ENCODE results near the gene ZNF557. TPM values are rescaled to one million over a fixed set of nuclear protein-coding genes. Genes with fewer than 3 reads are reported as not detected.
"Not testable (repeated sequence)": the region's sequence is repeated elsewhere in the genome, so short reads cannot be mapped to it uniquely, and the experiment has no call there.

The ZNF557 gene
- 1 to 10 TPM; 8.3 to 9.8 TPM for total RNA-seq
- 4.5 TPM for polyA plus RNA-seq (2013, experiment 1 of 2)
- polyA plus RNA-seq (2013, experiment 2 of 2), result 4.8 TPM
- long read RNA-seq, experiment 1, partial matches to known transcripts, result 2 of 3 reads
- long read RNA-seq, experiment 1, other reads (novel, unspliced or antisense), result 1 of 3 reads
- long read RNA-seq, experiment 2, partial matches to known transcripts, result 5 of 9 reads
- long read RNA-seq, experiment 2, other reads (novel, unspliced or antisense), result 2 of 9 reads
- long read RNA-seq, experiment 3, full-length matches to known transcripts, result 24 of 33 reads
- long read RNA-seq, experiment 3, partial matches to known transcripts, result 2 of 33 reads
- long read RNA-seq, experiment 3, other reads (novel, unspliced or antisense), result 7 of 33 reads
- long read RNA-seq, experiment 4, full-length matches to known transcripts, result 7 of 15 reads
- long read RNA-seq, experiment 4, partial matches to known transcripts, result 3 of 15 reads
- long read RNA-seq, experiment 4, other reads (novel, unspliced or antisense), result 5 of 15 reads

DNA sequence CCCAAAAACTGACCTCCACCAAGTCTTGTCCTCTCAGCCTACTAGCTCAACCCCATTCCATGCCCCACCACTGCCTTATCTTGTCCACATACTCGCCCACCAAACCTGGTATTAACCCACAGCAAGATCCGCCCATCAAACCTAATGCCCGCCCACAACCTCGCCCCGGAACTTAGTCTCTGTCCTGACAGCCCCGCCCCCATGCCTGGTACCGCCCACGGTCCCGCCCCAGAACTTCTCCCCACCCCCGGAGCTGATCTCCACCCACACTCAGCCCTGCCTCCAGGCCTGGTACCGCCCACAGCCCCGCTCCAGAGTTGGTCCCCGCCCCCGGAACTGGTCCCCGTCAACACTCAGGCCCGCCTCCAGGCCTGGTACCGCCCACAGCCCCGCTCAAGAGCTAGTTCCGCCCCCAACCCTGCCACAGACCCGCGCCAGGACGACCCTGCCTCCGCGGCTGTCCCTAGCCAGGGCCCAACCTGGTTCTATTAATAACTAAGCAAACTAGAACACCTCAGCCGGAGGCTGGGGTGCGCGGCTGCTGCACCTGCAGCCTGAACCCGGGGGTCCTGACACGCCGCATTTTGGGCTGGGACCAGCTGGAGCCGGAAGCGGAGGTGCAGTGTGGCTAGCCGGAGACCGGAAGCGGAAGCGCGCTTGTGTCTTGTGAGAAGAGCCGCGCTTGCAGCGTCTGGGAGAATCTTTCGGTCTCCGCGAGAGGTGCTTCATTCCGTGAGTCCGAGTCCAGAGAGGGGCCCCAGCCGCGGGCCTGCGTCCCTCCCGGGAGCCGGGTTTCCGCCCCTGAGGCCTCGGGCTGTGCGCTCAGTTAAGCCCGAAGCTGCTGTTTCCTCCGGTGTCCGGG, at the start of gene ZNF557:
Gene ZNF557 (plus strand): TSS at position 662 of the 862 bp plus-strand sequence. CDS start 5,372 bp downstream, outside the sequence.
- Histone ChIP-seq H3K9ac (ENCODE audit: extremely low read depth, low read length, poor library complexity, severe bottlenecking) (peak within 1 kb of the TSS; percentile 62), H3K27me3 (ENCODE audit: control insufficient read depth, insufficient read depth, low read length, poor library complexity, severe bottlenecking) (no peaks in the 10 kb centered on the region), H3K27ac (ENCODE audit: low read depth, low read length) (peak within 1 kb of the TSS; percentile 63), H3K4me3 (ENCODE audit: low read length) (peak within 1 kb of the TSS; percentile 90), H3K36me3 (ENCODE audit: control insufficient read depth, insufficient read depth, low read length) (peaks cover 23% of the 10 kb centered on the region), H3K9me3 (ENCODE audit: control insufficient read depth, low read length) (peaks cover 18% of the 10 kb centered on the region), H3K4me1 (ENCODE audit: control insufficient read depth, insufficient read depth, low read length) (no peaks in the 10 kb centered on the region)
- 1% methylated on average over 30 to 53 of the region's 56 CpGs for WGBS, 2 experiments (ENCODE audit: insufficient coverage in 1 of 2, insufficient read length in 1 of 2)
- Mint-ChIP-seq H3K4me3 (peak within 1 kb of the TSS; percentile 86), H3K36me3 (ENCODE audit: low read depth) (peaks cover 34% of the 10 kb centered on the region), H3K4me1 (no peaks in the 10 kb centered on the region), H3K27ac (peak within 1 kb of the TSS; percentile 91), H3K27me3 (ENCODE audit: insufficient read depth) (no peaks in the 10 kb centered on the region), H3K9me3 (peaks cover 37% of the 10 kb centered on the region)
- TF ChIP-seq, protein P1, sequence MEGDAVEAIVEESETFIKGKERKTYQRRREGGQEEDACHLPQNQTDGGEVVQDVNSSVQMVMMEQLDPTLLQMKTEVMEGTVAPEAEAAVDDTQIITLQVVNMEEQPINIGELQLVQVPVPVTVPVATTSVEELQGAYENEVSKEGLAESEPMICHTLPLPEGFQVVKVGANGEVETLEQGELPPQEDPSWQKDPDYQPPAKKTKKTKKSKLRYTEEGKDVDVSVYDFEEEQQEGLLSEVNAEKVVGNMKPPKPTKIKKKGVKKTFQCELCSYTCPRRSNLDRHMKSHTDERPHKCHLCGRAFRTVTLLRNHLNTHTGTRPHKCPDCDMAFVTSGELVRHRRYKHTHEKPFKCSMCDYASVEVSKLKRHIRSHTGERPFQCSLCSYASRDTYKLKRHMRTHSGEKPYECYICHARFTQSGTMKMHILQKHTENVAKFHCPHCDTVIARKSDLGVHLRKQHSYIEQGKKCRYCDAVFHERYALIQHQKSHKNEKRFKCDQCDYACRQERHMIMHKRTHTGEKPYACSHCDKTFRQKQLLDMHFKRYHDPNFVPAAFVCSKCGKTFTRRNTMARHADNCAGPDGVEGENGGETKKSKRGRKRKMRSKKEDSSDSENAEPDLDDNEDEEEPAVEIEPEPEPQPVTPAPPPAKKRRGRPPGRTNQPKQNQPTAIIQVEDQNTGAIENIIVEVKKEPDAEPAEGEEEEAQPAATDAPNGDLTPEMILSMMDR (conservative IDR thresholded peaks at IDR 0.05), result no peak
- peak; percentile 99 for DNase-seq

GRCh38 chr19:7021331-7021730, 48.2 kb upstream of the ZNF557 start, which contains the start of gene MBD3L2B:
TSS of gene MBD3L2B (minus strand) at chr19:7021431. CDS start at chr19:7021397, 34 bp downstream.
- H3K27me3 Mint-ChIP-seq (ENCODE audit: insufficient read depth); H3K9me3 ChIP-seq (ENCODE audit: control insufficient read depth, low read length); H3K36me3 ChIP-seq (ENCODE audit: control insufficient read depth, insufficient read depth, low read length); H3K9ac ChIP-seq (ENCODE audit: extremely low read depth, low read length, poor library complexity, severe bottlenecking); H3K27me3 ChIP-seq (ENCODE audit: control insufficient read depth, insufficient read depth, low read length, poor library complexity, severe bottlenecking); H3K27ac ChIP-seq (ENCODE audit: low read depth, low read length); H3K36me3 Mint-ChIP-seq (ENCODE audit: low read depth); H3K27ac Mint-ChIP-seq; H3K4me1 Mint-ChIP-seq; H3K4me3 Mint-ChIP-seq; H3K4me3 ChIP-seq (ENCODE audit: low read length); H3K4me1 ChIP-seq (ENCODE audit: control insufficient read depth, insufficient read depth, low read length); DNase-seq: not testable (repeated sequence)
- peaks cover 22% of the 10 kb centered on the region for H3K9me3 Mint-ChIP-seq
- WGBS, 2 experiments (ENCODE audit: insufficient coverage in 1 of 2, insufficient read length in 1 of 2), result no CpG with 5 or more reads among the region's 6 CpGs

GRCh38 chr19:7028790-7029189, 40.7 kb upstream of the ZNF557 start:
- not testable (repeated sequence) for H3K27ac ChIP-seq (ENCODE audit: low read depth, low read length); H3K4me1 ChIP-seq (ENCODE audit: control insufficient read depth, insufficient read depth, low read length); H3K4me3 Mint-ChIP-seq; H3K9me3 Mint-ChIP-seq; H3K36me3 ChIP-seq (ENCODE audit: control insufficient read depth, insufficient read depth, low read length); DNase-seq; H3K9ac ChIP-seq (ENCODE audit: extremely low read depth, low read length, poor library complexity, severe bottlenecking); H3K27me3 Mint-ChIP-seq (ENCODE audit: insufficient read depth); H3K27ac Mint-ChIP-seq; H3K4me3 ChIP-seq (ENCODE audit: low read length); H3K36me3 Mint-ChIP-seq (ENCODE audit: low read depth); H3K9me3 ChIP-seq (ENCODE audit: control insufficient read depth, low read length); H3K27me3 ChIP-seq (ENCODE audit: control insufficient read depth, insufficient read depth, low read length, poor library complexity, severe bottlenecking); H3K4me1 Mint-ChIP-seq
- no CpG with 5 or more reads among the region's 1 CpG for WGBS, 2 experiments (ENCODE audit: insufficient coverage in 1 of 2, insufficient read length in 1 of 2)

GRCh38 chr19:7030278-7030677, 39.2 kb upstream of the ZNF557 start, which contains the start of gene MBD3L5:
TSS of gene MBD3L5 (plus strand) at chr19:7030578. CDS start at chr19:7030612, 34 bp downstream.
- H3K27me3 Mint-ChIP-seq (ENCODE audit: insufficient read depth); H3K4me3 ChIP-seq (ENCODE audit: low read length); H3K27ac ChIP-seq (ENCODE audit: low read depth, low read length); H3K27ac Mint-ChIP-seq; H3K36me3 Mint-ChIP-seq (ENCODE audit: low read depth); DNase-seq; H3K27me3 ChIP-seq (ENCODE audit: control insufficient read depth, insufficient read depth, low read length, poor library complexity, severe bottlenecking); H3K9me3 ChIP-seq (ENCODE audit: control insufficient read depth, low read length); H3K4me1 ChIP-seq (ENCODE audit: control insufficient read depth, insufficient read depth, low read length); H3K4me3 Mint-ChIP-seq; H3K4me1 Mint-ChIP-seq; H3K9me3 Mint-ChIP-seq; H3K36me3 ChIP-seq (ENCODE audit: control insufficient read depth, insufficient read depth, low read length); H3K9ac ChIP-seq (ENCODE audit: extremely low read depth, low read length, poor library complexity, severe bottlenecking): not testable (repeated sequence)
- WGBS, 2 experiments (ENCODE audit: insufficient coverage in 1 of 2, insufficient read length in 1 of 2), result no CpG with 5 or more reads among the region's 9 CpGs

DNA sequence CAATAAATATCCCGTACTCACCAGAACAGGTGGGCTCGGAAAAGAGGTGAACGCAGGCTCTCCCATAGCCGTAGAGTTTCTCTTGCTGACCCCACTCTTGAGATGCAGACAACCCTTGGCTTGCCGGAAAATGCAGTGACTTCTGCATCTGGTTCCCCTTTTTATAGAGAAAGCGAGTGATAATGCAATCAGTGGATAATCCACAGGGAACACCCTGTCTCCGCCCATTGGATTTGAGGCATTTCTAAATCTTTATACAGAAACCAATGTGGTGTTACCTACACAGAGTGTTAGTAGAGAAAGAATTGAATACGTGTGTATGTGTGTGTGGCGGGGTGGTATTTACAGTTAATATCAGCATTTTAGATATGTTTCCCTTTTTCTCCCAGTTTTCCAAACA, 29.4 kb upstream of the ZNF557 start, which contains the start of gene MBD3L4:
Gene MBD3L4 (minus strand): TSS at position 101 of the 400 bp plus-strand sequence. CDS start 35 bp downstream, at position 66.
- H3K27me3 ChIP-seq (ENCODE audit: control insufficient read depth, insufficient read depth, low read length, poor library complexity, severe bottlenecking); H3K36me3 ChIP-seq (ENCODE audit: control insufficient read depth, insufficient read depth, low read length); H3K27ac Mint-ChIP-seq; H3K27ac ChIP-seq (ENCODE audit: low read depth, low read length); H3K36me3 Mint-ChIP-seq (ENCODE audit: low read depth); H3K9ac ChIP-seq (ENCODE audit: extremely low read depth, low read length, poor library complexity, severe bottlenecking); H3K9me3 ChIP-seq (ENCODE audit: control insufficient read depth, low read length); H3K4me1 ChIP-seq (ENCODE audit: control insufficient read depth, insufficient read depth, low read length); H3K4me3 ChIP-seq (ENCODE audit: low read length); H3K4me1 Mint-ChIP-seq; H3K4me3 Mint-ChIP-seq; H3K27me3 Mint-ChIP-seq (ENCODE audit: insufficient read depth); DNase-seq; H3K9me3 Mint-ChIP-seq: not testable (repeated sequence)
- no CpG with 5 or more reads among the region's 9 CpGs for WGBS, 2 experiments (ENCODE audit: insufficient coverage in 1 of 2, insufficient read length in 1 of 2)

DNA sequence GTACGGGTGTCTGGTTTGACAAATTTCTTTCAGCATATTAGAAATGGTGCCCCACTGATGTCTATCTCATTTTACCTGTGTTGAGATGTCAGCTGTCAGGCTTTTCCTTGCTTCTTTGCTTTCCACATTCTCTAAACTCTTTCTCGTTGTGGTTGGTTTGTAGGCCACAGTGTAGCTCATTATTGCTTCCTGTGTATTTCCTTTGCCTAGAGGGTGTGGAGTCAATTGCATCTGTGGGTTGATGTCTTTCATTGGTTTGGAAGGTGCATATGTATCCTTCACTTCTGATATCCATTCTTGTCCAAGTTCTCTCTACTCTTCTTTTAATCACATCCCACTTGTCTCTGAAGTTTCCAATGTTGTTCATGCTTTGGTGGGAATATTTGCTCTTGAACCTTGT, 27.9 kb upstream of the ZNF557 start:
- H3K9me3 Mint-ChIP-seq; H3K4me3 ChIP-seq (ENCODE audit: low read length); H3K27ac ChIP-seq (ENCODE audit: low read depth, low read length); H3K4me1 ChIP-seq (ENCODE audit: control insufficient read depth, insufficient read depth, low read length); DNase-seq; H3K27me3 Mint-ChIP-seq (ENCODE audit: insufficient read depth); H3K9ac ChIP-seq (ENCODE audit: extremely low read depth, low read length, poor library complexity, severe bottlenecking); H3K36me3 Mint-ChIP-seq (ENCODE audit: low read depth); H3K9me3 ChIP-seq (ENCODE audit: control insufficient read depth, low read length); H3K36me3 ChIP-seq (ENCODE audit: control insufficient read depth, insufficient read depth, low read length); H3K4me1 Mint-ChIP-seq; H3K27me3 ChIP-seq (ENCODE audit: control insufficient read depth, insufficient read depth, low read length, poor library complexity, severe bottlenecking); H3K27ac Mint-ChIP-seq; H3K4me3 Mint-ChIP-seq: not testable (repeated sequence)
- WGBS, 2 experiments (ENCODE audit: insufficient coverage in 1 of 2, insufficient read length in 1 of 2), result no CpG with 5 or more reads among the region's 2 CpGs
